ENCODE results near the gene UFSP1. TPM values are rescaled to one million over a fixed set of nuclear protein-coding genes. Genes with fewer than 3 reads are reported as not detected.
"Not testable (repeated sequence)": the region's sequence is repeated elsewhere in the genome, so short reads cannot be mapped to it uniquely, and the experiment has no call there.

UFSP1 gene
- total and polyA plus RNA-seq, 8 donors: 0.87 to 4.4 (median 1.7) TPM

DNA sequence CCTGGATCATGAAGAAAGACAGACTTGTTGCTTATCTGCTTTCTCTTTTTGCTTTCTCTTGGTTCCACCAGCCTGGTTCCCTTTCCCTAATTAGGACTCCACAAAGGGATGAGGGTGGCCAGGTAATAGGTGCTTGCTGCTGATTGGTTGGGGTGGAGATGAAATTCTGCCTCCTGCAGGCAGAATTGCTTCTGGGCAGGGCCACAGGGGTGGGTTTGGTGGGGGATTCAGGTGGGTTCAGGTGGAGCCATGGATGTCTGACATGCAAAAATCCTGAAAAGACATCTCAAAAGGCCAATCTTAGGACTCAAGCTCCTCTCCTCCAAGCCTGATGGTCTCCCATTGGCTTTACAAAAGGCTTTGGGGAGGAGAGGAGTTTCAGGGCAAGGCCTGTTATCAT, 31.5 kb upstream of the UFSP1 start:
- ATAC-seq (no peak), DNase-seq (no peak)
- H3K4me1 ChIP-seq: no peaks in the 10 kb centered on the region
- H3K9me3 ChIP-seq: no peaks in the 10 kb centered on the region
- H3K36me3 ChIP-seq: no peaks in the 10 kb centered on the region
- intact Hi-C loops (cut with DNase I): no loop called here
- peaks cover 0 to 6% of the 10 kb centered on the region in 2 donors for H3K27me3 ChIP-seq
- TF ChIP-seq CTCF (IDR thresholded peaks at IDR 0.05): no peak
- no peak overlapping the region for H3K4me3 ChIP-seq
- no peak overlapping the region for H3K27ac ChIP-seq

DNA sequence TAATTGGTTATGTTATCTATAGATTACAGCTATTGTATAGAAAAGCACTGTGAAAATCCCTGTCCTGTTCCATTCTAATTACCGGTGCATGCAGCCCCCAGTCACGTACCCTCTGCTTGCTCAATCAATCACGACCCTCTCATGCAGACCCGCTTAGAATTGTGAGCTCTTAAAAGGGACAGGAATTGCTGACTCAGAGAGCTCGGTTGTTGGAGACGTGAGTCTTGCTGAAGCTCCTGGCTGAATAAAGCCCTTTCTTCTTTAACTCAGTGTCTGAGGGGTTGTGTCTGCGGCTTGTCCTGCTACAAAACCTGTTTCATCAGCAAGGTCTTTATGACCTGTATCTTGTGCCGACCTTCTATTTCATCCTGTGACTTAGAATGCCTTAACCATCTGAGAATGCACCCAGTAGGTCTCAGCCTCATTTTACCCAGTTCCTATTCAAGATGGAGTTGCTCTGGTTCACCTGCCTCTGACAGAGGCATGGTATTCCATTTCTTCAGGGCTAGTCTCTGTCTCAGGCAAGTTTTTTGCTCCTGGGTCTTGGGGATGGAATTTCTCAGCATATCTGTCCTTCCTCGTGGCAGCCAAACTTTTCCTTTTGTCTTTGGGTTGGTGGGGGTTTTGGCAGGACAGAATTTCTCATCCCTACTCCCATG, 30.4 kb upstream of the UFSP1 start:
- DNase-seq; H3K27me3 ChIP-seq; H3K36me3 ChIP-seq; ATAC-seq; intact Hi-C loops (cut with DNase I); H3K4me1 ChIP-seq; H3K27ac ChIP-seq; H3K9me3 ChIP-seq; H3K4me3 ChIP-seq: not testable (repeated sequence)

- H3K36me3 ChIP-seq; H3K4me1 ChIP-seq; intact Hi-C loops (cut with DNase I); DNase-seq; H3K9me3 ChIP-seq; ATAC-seq; H3K27me3 ChIP-seq; H3K27ac ChIP-seq; H3K4me3 ChIP-seq: not testable (repeated sequence)
Measured at GRCh38 chr7:100919335-100919734, 29.8 kb upstream of the UFSP1 start.

- intact Hi-C loops (cut with DNase I): no loop called here
- DNase-seq: peak in 1 of 4 donors; percentile 44
- no peaks in the 10 kb centered on the region for H3K9me3 ChIP-seq
- H3K4me3 ChIP-seq: no peak overlapping the region
- peaks cover 0 to 12% of the 10 kb centered on the region in 2 donors for H3K27me3 ChIP-seq
- ATAC-seq: peak; percentile 61
- no peak overlapping the region for H3K27ac ChIP-seq
- no peak for TF ChIP-seq CTCF (IDR thresholded peaks at IDR 0.05)
- H3K36me3 ChIP-seq: no peaks in the 10 kb centered on the region
- peaks cover 0 to 3% of the 10 kb centered on the region in 2 donors for H3K4me1 ChIP-seq
Measured at GRCh38 chr7:100914879-100915447, 25.4 kb upstream of the UFSP1 start.

GRCh38 chr7:100914208-100914878, 24.8 kb upstream of the UFSP1 start:
- H3K27ac ChIP-seq: no peak overlapping the region
- ATAC-seq: no peak

More at GRCh38 chr7:100914208-100914878, 24.8 kb upstream of the UFSP1 start:
- H3K27me3 ChIP-seq: peaks cover 0 to 12% of the 10 kb centered on the region in 2 donors
- H3K9me3 ChIP-seq: no peaks in the 10 kb centered on the region
- H3K4me1 ChIP-seq: peaks cover 0 to 5% of the 10 kb centered on the region in 2 donors
- no peak for TF ChIP-seq CTCF (IDR thresholded peaks at IDR 0.05)
- intact Hi-C loops (cut with DNase I): no loop called here
- no peak for DNase-seq
- no peak overlapping the region for H3K4me3 ChIP-seq
- H3K36me3 ChIP-seq: no peaks in the 10 kb centered on the region
